Motor neuron (in vitro differentiated cells): ENCODE data around the gene ARHGEF4. TPM values are rescaled to one million over a fixed set of nuclear protein-coding genes. Genes with fewer than 3 reads are reported as not detected.
"Not testable (repeated sequence)": the region's sequence is repeated elsewhere in the genome, so short reads cannot be mapped to it uniquely, and the experiment has no call there.

Source experiments
- ATAC-seq, 8 experiments: fragments of 200-7000 bp; cut with Tn5 transposase; replicated peaks in 6 of 8; 2 replicates each; pipeline ENCODE4 v1.8.0; 2021; ENCODE audit warnings: mild to moderate bottlenecking in 8 of 8, moderate library complexity in 8 of 8
- H3K27ac ChIP-seq, 2 donors: fragments of 250-450 bp; sonication (Bioruptor Pico); 2 replicates each; pipeline ENCODE4 v1.9.0; 2021; ENCODE audit warnings: antibody characterized with exemption in 2 of 2, mild to moderate bottlenecking in 2 of 2, moderate library complexity in 1 of 2
- H3K4me1 ChIP-seq, 2 donors: fragments of 250-450 bp; sonication (Bioruptor Pico); replicated peaks in 1 of 2; 2 replicates each; pipeline ENCODE4 v1.6.1; 2021; ENCODE audit warnings: antibody characterized with exemption in 2 of 2, mild to moderate bottlenecking in 2 of 2, moderate library complexity in 1 of 2
- H3K4me3 ChIP-seq, 5 donors: fragments of 250-450 bp; sonication (Bioruptor Pico); 2 replicates each; pipeline ENCODE4 v1.9.0; 2021; ENCODE audit warnings: antibody characterized with exemption in 5 of 5, mild to moderate bottlenecking in 5 of 5, moderate library complexity in 4 of 5
- WGBS, 10 experiments: fragments of 450-650 bp; shearing (Covaris generic); methylation state at CpG; one replicate each; pipeline ENCODE4 v1.0.0; 2022; 5-methylcytosine and 5-hydroxymethylcytosine counted together
- in situ Hi-C, 9 experiments: fragments of 400-800 bp; cut with MboI; loops; one replicate each; pipeline ENCODE4 v1.15.0; 2021; ENCODE audit warnings: low sequenced_read_pairs in 9 of 9, low pct_unique_long_range_greater_than_20kb in 2 of 9; ENCODE audit not compliant: unreplicated experiment in 9 of 9
- total RNA-seq, 8 experiments: library from RNA; unstranded; fragments of 300-600 nt; gene quantifications; 2 replicates each; pipeline versions ENCODE4 v1.2.3 to v1.2.4, GENCODE V29; 2022

The ARHGEF4 gene
- total RNA-seq, 8 experiments from 2014 or later, result 3.8 to 36.9 (median 15.2) TPM

- Histone ChIP-seq H3K27ac (no peak overlapping the region), H3K4me3 (no peak overlapping the region), H3K4me1 (no peaks in the 10 kb centered on the region)
- in situ Hi-C loops, result no loop called here
- WGBS, 10 experiments, result 92 to 100% (median 100%) methylated on average over 2 to 4 of the region's 7 CpGs; no CpG with 5 or more reads in 5 of the 10 experiments
- no peak for ATAC-seq
Measured at GRCh38 chr2:131054488-131054887, 217.8 kb downstream of the ARHGEF4 start.

- Histone ChIP-seq H3K4me1 (no peaks in the 10 kb centered on the region), H3K27ac (no peak overlapping the region), H3K4me3 (no peak overlapping the region)
- in situ Hi-C loops, result no loop called here
- peak in 2 of 8 experiments; percentile 10 to 17 for ATAC-seq
- WGBS, 10 experiments, result 70 to 100% (median 93%) methylated on average over 2 to 8 of the region's 26 CpGs; no CpG with 5 or more reads in 3 of the 10 experiments
Measured at GRCh38 chr2:131055169-131056065, 218.7 kb downstream of the ARHGEF4 start.

- no peak overlapping the region for H3K4me3 ChIP-seq
- 84 to 92% methylated on average over 3 to 5 of the region's 5 CpGs; no CpG with 5 or more reads in 8 of the 10 experiments for WGBS, 10 experiments
- H3K27ac ChIP-seq, result no peak overlapping the region
- H3K4me1 ChIP-seq, result no peaks in the 10 kb centered on the region
- in situ Hi-C loops, result no loop called here
- ATAC-seq, result peak in 2 of 8 experiments; percentile 37 to 40
Measured at GRCh38 chr2:131056204-131056931, 219.7 kb downstream of the ARHGEF4 start.

- Histone ChIP-seq H3K4me3 (no peak overlapping the region), H3K27ac (no peak overlapping the region), H3K4me1 (no peaks in the 10 kb centered on the region)
- WGBS, 10 experiments, result 60 to 100% (median 90%) methylated on average over 1 to 4 of the region's 4 CpGs; no CpG with 5 or more reads in 2 of the 10 experiments
- ATAC-seq, result peak in 3 of 8 experiments; percentile 76 to 91 (median 77)
- in situ Hi-C loops, result no loop called here
Measured at GRCh38 chr2:131056932-131057287, 220.2 kb downstream of the ARHGEF4 start.

- in situ Hi-C loops, result no loop called here
- ATAC-seq, result no peak
- Histone ChIP-seq H3K4me1 (no peaks in the 10 kb centered on the region), H3K4me3 (no peak overlapping the region), H3K27ac (no peak overlapping the region)
- 43 to 100% (median 80%) methylated on average over 1 to 8 of the region's 8 CpGs; no CpG with 5 or more reads in 1 of the 10 experiments for WGBS, 10 experiments
Measured at GRCh38 chr2:131058214-131058843, 221.6 kb downstream of the ARHGEF4 start.

GRCh38 chr2:131058920-131059319, 222.2 kb downstream of the ARHGEF4 start:
- no peak overlapping the region for H3K27ac ChIP-seq
- in situ Hi-C loops, result no loop called here
- WGBS, 10 experiments, result 88 to 100% (median 100%) methylated on average over 1 to 4 of the region's 4 CpGs; no CpG with 5 or more reads in 1 of the 10 experiments
- H3K4me3 ChIP-seq, result no peak overlapping the region
- ATAC-seq, result peak in 1 of 8 experiments; percentile 55
- H3K4me1 ChIP-seq, result no peaks in the 10 kb centered on the region

GRCh38 chr2:131063501-131064283, 227.0 kb downstream of the ARHGEF4 start:
- Histone ChIP-seq H3K27ac (no peak overlapping the region), H3K4me3 (no peak overlapping the region), H3K4me1 (peaks cover 3 to 8% of the 10 kb centered on the region in 2 donors)
- 74 to 100% (median 89%) methylated on average over 4 to 11 of the region's 11 CpGs for WGBS, 10 experiments
- ATAC-seq, result no peak
- in situ Hi-C loops, result no loop called here

- ATAC-seq, result peak in 5 of 8 experiments; percentile 26 to 78 (median 57)
- Histone ChIP-seq H3K27ac (peak overlapping the region in 1 of 2 donors; percentile 10), H3K4me3 (no peak overlapping the region), H3K4me1 (peaks cover 3 to 8% of the 10 kb centered on the region in 2 donors)
- in situ Hi-C loops, result no loop called here
- WGBS, 10 experiments, result 6 to 90% (median 63%) methylated on average over 4 to 11 of the region's 14 CpGs
Measured at GRCh38 chr2:131064589-131065512, 228.1 kb downstream of the ARHGEF4 start.

GRCh38 chr2:131067465-131068125, 230.9 kb downstream of the ARHGEF4 start:
- peaks cover 3 to 8% of the 10 kb centered on the region in 2 donors for H3K4me1 ChIP-seq
- 6 to 100% (median 56%) methylated on average over 1 to 2 of the region's 2 CpGs; no CpG with 5 or more reads in 4 of the 10 experiments for WGBS, 10 experiments
- H3K4me3 ChIP-seq, result no peak overlapping the region
- peak in 3 of 8 experiments; percentile 73 to 90 (median 76) for ATAC-seq
- no peak overlapping the region for H3K27ac ChIP-seq
- in situ Hi-C loops, result no loop called here

- in situ Hi-C loops, H3K27ac ChIP-seq, H3K4me3 ChIP-seq, H3K4me1 ChIP-seq: not testable (repeated sequence)
- peak in 1 of 8 experiments; percentile 23 for ATAC-seq
- 80 to 100% (median 97%) methylated on average over 1 to 5 of the region's 6 CpGs; no CpG with 5 or more reads in 2 of the 10 experiments for WGBS, 10 experiments
Measured at GRCh38 chr2:131068172-131068571, 231.5 kb downstream of the ARHGEF4 start.

- ATAC-seq, H3K27ac ChIP-seq, H3K4me1 ChIP-seq, H3K4me3 ChIP-seq, in situ Hi-C loops: not testable (repeated sequence)
- 97 to 100% (median 100%) methylated on average over 2 to 9 of the region's 15 CpGs; no CpG with 5 or more reads in 5 of the 10 experiments for WGBS, 10 experiments
Measured at GRCh38 chr2:131075578-131075977, 238.9 kb downstream of the ARHGEF4 start.
